A549 (cell line): Measurements from ENCODE around the gene LGR5.

Experiments
- EP300 ChIP-seq, 2 experiments: fragments of >200 bp; sonication (Bioruptor Twin); formaldehyde crosslinking; IDR thresholded peaks; 2 replicates in 1 of 2; 3 replicates in 1 of 2; pipeline ENCODE4 v1.6.1; 2016 to 2017
- ESRRA ChIP-seq: fragments of 150-350 bp; IDR thresholded peaks from 2 replicates; pipeline ENCODE4 v1.6.1; 2014; ENCODE audit warnings: mild to moderate bottlenecking, low read length, borderline replicate concordance
- FOSB ChIP-seq: fragments of 250-450 bp; sonication (Bioruptor Pico); IDR thresholded peaks from 2 replicates; pipeline ENCODE4 v1.5.0; 2020; ENCODE audit warnings: mild to moderate bottlenecking, moderate library complexity
- HES2 ChIP-seq: fragments of >200 bp; sonication (Bioruptor Twin); formaldehyde crosslinking; IDR thresholded peaks from 2 replicates; pipeline ENCODE4 v1.6.1; 2016
- JUN ChIP-seq, 2 experiments: fragments of >200 bp; sonication (Bioruptor Twin); formaldehyde crosslinking; IDR thresholded peaks; 2 replicates in 1 of 2; 3 replicates in 1 of 2; pipeline ENCODE4 v1.6.1; 2016 to 2017
- KDM1A ChIP-seq: fragments of 200-600 bp; sonication (generic); IDR thresholded peaks from 2 replicates; pipeline ENCODE4 v1.6.1; 2016; ENCODE audit warnings: low read depth, mild to moderate bottlenecking
- NFE2L2 ChIP-seq: fragments of 150-350 bp; conservative IDR thresholded peaks from 2 replicates; pipeline ENCODE4 v1.6.1; 2014; ENCODE audit warnings: low read length
- POLR2A ChIP-seq: IDR thresholded peaks from 2 replicates; pipeline ENCODE4 v1.6.1; 2012; ENCODE audit warnings: mild to moderate bottlenecking, low read length
- RAD21 ChIP-seq, 2 experiments: fragments of >200 bp in 1 of 2; sonication (Bioruptor Twin) in 1 of 2; formaldehyde crosslinking in 1 of 2; IDR thresholded peaks in 1 of 2; conservative IDR thresholded peaks in 1 of 2; 2 replicates in 1 of 2; 3 replicates in 1 of 2; pipeline ENCODE4 v1.6.1; 2012 to 2018; ENCODE audit warnings: inconsistent platforms in 1 of 2
- REST ChIP-seq: fragments of 200-600 bp; sonication (generic); IDR thresholded peaks from 2 replicates; pipeline ENCODE4 v1.6.1; 2016; ENCODE audit warnings: antibody characterized with exemption, mild to moderate bottlenecking, moderate library complexity
- SREBF2 ChIP-seq: fragments of 450-650 bp; IDR thresholded peaks from 2 replicates; pipeline ENCODE4 v1.6.1; 2014; ENCODE audit warnings: mild to moderate bottlenecking, moderate library complexity
- TF ChIP-seq, protein P1 (sequence below): fragments of >200 bp; sonication (Bioruptor Twin); formaldehyde crosslinking; IDR thresholded peaks from 3 replicates; pipeline ENCODE4 v1.5.1; 2016
- TF ChIP-seq, protein P2 (sequence below): IDR thresholded peaks from 2 replicates; pipeline ENCODE4 v1.6.1; 2012

GRCh38 chr12:71503579-71504391 is 64.2 kb downstream of the LGR5 start:
- TF ChIP-seq ESRRA (no peak), REST (no peak), HES2 (no peak), POLR2A (no peak), KDM1A (no peak), EP300 (IDR thresholded peaks at IDR 0.05) (no peak), NFE2L2 (no peak), FOSB (no peak), JUN (IDR thresholded peaks at IDR 0.05) (no peak), SREBF2 (no peak), RAD21 (conservative IDR thresholded peaks at IDR 0.05 in 1 of 2, IDR thresholded peaks at IDR 0.05 in 1 of 2) (no peak)
- TF ChIP-seq, protein P1, sequence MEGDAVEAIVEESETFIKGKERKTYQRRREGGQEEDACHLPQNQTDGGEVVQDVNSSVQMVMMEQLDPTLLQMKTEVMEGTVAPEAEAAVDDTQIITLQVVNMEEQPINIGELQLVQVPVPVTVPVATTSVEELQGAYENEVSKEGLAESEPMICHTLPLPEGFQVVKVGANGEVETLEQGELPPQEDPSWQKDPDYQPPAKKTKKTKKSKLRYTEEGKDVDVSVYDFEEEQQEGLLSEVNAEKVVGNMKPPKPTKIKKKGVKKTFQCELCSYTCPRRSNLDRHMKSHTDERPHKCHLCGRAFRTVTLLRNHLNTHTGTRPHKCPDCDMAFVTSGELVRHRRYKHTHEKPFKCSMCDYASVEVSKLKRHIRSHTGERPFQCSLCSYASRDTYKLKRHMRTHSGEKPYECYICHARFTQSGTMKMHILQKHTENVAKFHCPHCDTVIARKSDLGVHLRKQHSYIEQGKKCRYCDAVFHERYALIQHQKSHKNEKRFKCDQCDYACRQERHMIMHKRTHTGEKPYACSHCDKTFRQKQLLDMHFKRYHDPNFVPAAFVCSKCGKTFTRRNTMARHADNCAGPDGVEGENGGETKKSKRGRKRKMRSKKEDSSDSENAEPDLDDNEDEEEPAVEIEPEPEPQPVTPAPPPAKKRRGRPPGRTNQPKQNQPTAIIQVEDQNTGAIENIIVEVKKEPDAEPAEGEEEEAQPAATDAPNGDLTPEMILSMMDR, result no peak
- TF ChIP-seq, protein P2, sequence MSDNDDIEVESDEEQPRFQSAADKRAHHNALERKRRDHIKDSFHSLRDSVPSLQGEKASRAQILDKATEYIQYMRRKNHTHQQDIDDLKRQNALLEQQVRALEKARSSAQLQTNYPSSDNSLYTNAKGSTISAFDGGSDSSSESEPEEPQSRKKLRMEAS, result no peak
